Islet of Langerhans (tissue), 1 donor: ENCODE data around the gene ANXA8.
"Not testable (repeated sequence)": the region's sequence is repeated elsewhere in the genome, so short reads cannot be mapped to it uniquely, and the experiment has no call there.

Experiments used
- FAIRE-seq: peaks from one replicate; lab custom pipeline; 2011; peaks lifted over from hg19 to GRCh38; lab: Jason Lieb, UNC

The ANXA8 gene

GRCh38 chr10:47462577-47463358 lies 21.1 kb downstream of the ANXA8 start:
- FAIRE-seq, result not testable (repeated sequence)

GRCh38 chr10:47461261-47461687 lies 22.6 kb downstream of the ANXA8 start:
- FAIRE-seq, result not testable (repeated sequence)

- FAIRE-seq, result no peak
These were observed 25.3 kb downstream of the ANXA8 start for GRCh38 chr10:47458466-47459154.

- no peak for FAIRE-seq
These were observed 26.1 kb downstream of the ANXA8 start for GRCh38 chr10:47457826-47458225.

GRCh38 chr10:47457528-47457820 lies 26.4 kb downstream of the ANXA8 start:
- FAIRE-seq, result no peak

- FAIRE-seq, result no peak
These were observed 27.0 kb downstream of the ANXA8 start for GRCh38 chr10:47456794-47457527.

- FAIRE-seq, result no peak
These were observed 27.7 kb downstream of the ANXA8 start for GRCh38 chr10:47456079-47456785.

- not testable (repeated sequence) for FAIRE-seq
These were observed 28.4 kb downstream of the ANXA8 start for GRCh38 chr10:47455350-47456078.

- FAIRE-seq, result no peak
These were observed 29.2 kb downstream of the ANXA8 start for GRCh38 chr10:47454780-47455058.

- FAIRE-seq, result no peak
These were observed 29.7 kb downstream of the ANXA8 start for GRCh38 chr10:47454008-47454779.

- FAIRE-seq, result no peak
These were observed 30.5 kb downstream of the ANXA8 start for GRCh38 chr10:47453141-47454007.

- no peak for FAIRE-seq
These were observed 31.3 kb downstream of the ANXA8 start for GRCh38 chr10:47452495-47453140.

- no peak for FAIRE-seq
These were observed 31.9 kb downstream of the ANXA8 start for GRCh38 chr10:47451998-47452494.

- no peak for FAIRE-seq
These were observed 32.5 kb downstream of the ANXA8 start for GRCh38 chr10:47451273-47451997.

GRCh38 chr10:47450442-47450841 lies 33.5 kb downstream of the ANXA8 start:
- FAIRE-seq, result no peak

- no peak for FAIRE-seq
These were observed 33.9 kb downstream of the ANXA8 start for GRCh38 chr10:47449979-47450378.

GRCh38 chr10:47449102-47449978 lies 34.6 kb downstream of the ANXA8 start:
- FAIRE-seq, result no peak

- FAIRE-seq, result no peak
These were observed 36.2 kb downstream of the ANXA8 start for GRCh38 chr10:47447705-47448104.
